ENCODE results near the gene GSG1L. TPM values are rescaled to one million over a fixed set of nuclear protein-coding genes. Genes with fewer than 3 reads are reported as not detected.

Gene GSG1L
- total and polyA plus RNA-seq, 12 donors, result 0.68 to 14.6 (median 3.4) TPM; not detected in 5

DNA sequence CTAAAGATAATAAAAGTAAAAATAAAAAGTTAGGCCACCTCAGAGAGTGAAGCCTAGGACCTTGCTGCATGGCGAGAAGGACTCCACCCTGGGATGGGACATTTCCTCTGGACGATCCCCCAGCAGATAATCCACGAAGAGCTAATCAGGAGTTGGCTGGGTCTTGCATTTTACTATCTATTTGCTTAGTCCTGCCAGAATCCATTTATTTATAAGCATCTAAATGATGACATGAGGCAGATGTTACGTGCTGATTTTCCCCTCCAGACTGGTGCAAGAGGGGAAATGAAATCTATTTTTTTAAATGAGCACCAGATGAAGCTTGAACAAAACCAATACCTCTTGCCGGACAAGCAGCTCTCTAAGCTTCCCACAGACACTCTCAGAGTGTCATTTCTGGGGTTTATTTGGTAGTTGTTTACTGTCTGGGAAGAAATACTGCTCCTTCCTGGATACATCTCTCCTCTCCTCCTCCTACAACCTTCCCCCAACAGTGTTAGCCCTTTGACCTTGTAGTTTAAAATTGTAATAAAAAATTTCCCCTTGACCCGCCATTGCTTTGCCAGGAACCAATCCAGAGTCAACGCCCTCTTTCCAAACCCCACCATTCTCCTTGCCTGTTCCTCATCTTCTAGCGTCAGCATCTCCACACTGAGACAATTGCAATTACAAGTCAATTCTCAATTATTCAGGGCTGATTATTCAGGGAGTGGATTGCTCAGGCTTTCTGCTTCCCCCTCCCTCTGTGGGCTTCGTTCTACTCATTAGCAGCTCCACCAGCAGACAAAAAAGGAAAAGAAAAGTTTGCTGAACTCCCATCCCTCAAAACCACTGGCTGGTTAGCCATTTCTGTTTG is 63.0 kb downstream of the GSG1L start:
- intact Hi-C loops (cut with DNase I), result no loop called here
- Histone ChIP-seq H3K9me3 (no peaks in the 10 kb centered on the region), H3K4me1 (peaks cover 0 to 6% (median 0%) of the 10 kb centered on the region in 9 donors), H3K27me3 (peaks cover 0 to 12% (median 0%) of the 10 kb centered on the region in 7 donors), H3K4me3 (no peak overlapping the region), H3K27ac (no peak overlapping the region), H3K36me3 (no peaks in the 10 kb centered on the region)
- ATAC-seq (no peak), DNase-seq (no peak)
- TF ChIP-seq, protein P1, sequence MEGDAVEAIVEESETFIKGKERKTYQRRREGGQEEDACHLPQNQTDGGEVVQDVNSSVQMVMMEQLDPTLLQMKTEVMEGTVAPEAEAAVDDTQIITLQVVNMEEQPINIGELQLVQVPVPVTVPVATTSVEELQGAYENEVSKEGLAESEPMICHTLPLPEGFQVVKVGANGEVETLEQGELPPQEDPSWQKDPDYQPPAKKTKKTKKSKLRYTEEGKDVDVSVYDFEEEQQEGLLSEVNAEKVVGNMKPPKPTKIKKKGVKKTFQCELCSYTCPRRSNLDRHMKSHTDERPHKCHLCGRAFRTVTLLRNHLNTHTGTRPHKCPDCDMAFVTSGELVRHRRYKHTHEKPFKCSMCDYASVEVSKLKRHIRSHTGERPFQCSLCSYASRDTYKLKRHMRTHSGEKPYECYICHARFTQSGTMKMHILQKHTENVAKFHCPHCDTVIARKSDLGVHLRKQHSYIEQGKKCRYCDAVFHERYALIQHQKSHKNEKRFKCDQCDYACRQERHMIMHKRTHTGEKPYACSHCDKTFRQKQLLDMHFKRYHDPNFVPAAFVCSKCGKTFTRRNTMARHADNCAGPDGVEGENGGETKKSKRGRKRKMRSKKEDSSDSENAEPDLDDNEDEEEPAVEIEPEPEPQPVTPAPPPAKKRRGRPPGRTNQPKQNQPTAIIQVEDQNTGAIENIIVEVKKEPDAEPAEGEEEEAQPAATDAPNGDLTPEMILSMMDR (IDR thresholded peaks at IDR 0.05), result no peak
- WGBS, 2 donors, result 53 to 55% methylated on average over 9 of the region's 9 CpGs

DNA sequence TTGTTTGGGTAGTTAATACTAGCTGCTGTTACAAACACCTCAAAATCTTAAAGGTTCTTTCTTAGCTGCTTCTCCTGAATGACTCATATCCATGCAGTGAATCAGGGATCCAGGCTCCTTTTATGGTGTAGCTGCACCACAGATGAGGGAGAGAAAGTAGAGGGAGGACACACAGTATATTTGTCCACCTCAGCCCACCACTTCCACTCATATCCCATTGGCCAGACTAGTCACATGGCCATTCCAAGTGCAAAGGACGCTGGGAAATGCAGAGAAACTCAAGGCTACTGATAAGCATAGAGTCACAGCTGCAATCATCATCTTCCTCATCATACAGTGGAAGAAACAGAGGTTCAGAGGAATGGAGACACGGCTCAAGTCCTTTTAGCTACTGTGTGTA is 63.8 kb downstream of the GSG1L start:
- Histone ChIP-seq H3K27ac (no peak overlapping the region), H3K27me3 (peaks cover 0 to 12% (median 0%) of the 10 kb centered on the region in 7 donors), H3K4me3 (no peak overlapping the region), H3K36me3 (no peaks in the 10 kb centered on the region), H3K9me3 (no peaks in the 10 kb centered on the region), H3K4me1 (peaks cover 0 to 7% (median 0%) of the 10 kb centered on the region in 9 donors)
- 70 to 72% methylated on average over 2 of the region's 2 CpGs for WGBS, 2 donors
- intact Hi-C loops (cut with DNase I), result no loop called here
- DNase-seq (no peak), ATAC-seq (no peak)
- TF ChIP-seq, protein P1 (IDR thresholded peaks at IDR 0.05), result no peak

DNA sequence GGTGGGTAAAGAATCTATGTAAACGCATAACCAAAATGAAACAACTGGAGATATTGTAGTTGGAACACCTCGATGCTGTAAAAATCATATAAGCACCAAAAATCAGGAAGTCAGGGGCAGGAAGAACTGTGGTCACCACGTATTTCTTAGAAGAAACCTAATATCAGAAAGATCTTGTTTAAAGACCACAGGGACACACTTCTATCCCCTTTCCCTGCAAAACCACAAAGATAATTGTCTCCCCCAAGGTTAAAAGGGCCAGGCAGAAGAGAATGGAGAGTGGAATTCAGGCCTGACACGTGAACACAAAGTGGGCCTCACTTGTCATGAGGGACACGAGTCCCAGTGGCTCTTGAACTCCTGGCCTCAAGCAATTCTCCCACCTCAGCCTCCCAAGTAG is 68.1 kb downstream of the GSG1L start:
- Histone ChIP-seq H3K27me3 (no peaks in the 10 kb centered on the region), H3K27ac (no peak overlapping the region), H3K9me3 (peaks cover 0 to 14% (median 4%) of the 10 kb centered on the region in 11 donors), H3K36me3 (no peaks in the 10 kb centered on the region), H3K4me3 (no peak overlapping the region), H3K4me1 (peaks cover 0 to 5% (median 0%) of the 10 kb centered on the region in 9 donors)
- WGBS, 2 donors, result 45 to 62% methylated on average over 5 of the region's 5 CpGs
- intact Hi-C loops (cut with DNase I), result no loop called here
- TF ChIP-seq, protein P1 (IDR thresholded peaks at IDR 0.05), result no peak
- no peak for DNase-seq
- no peak for ATAC-seq

DNA sequence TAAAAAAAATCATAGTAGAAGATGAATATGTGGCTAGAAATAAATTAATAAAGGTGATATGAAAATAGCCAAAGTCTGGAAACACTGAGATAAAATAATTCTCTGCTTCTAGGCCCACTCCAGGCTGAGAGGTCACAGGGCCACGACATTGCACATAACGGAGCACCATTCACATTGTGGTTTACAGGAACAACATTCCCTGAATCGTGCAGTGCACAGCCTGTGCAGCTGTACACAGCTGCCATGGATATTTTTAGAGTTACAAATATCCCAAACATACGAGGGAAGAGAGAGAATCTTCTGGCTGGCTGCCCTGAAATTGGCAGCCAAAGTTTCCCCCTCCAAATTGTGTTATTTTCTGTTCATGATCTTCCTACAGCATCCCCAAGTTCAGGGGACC is 68.8 kb downstream of the GSG1L start:
- ATAC-seq, result no peak
- WGBS, 2 donors, result 31 to 43% methylated on average over 4 of the region's 4 CpGs
- H3K27me3 ChIP-seq, result no peaks in the 10 kb centered on the region
- H3K9me3 ChIP-seq, result peaks cover 0 to 14% (median 4%) of the 10 kb centered on the region in 11 donors
- H3K4me3 ChIP-seq, result no peak overlapping the region
- DNase-seq, result no peak
- TF ChIP-seq, protein P1 (IDR thresholded peaks at IDR 0.05), result no peak
- peaks cover 0 to 5% (median 0%) of the 10 kb centered on the region in 9 donors for H3K4me1 ChIP-seq
- intact Hi-C loops (cut with DNase I), result no loop called here
- no peak overlapping the region for H3K27ac ChIP-seq
- no peaks in the 10 kb centered on the region for H3K36me3 ChIP-seq
